Activated CD8-positive, alpha-beta T cell treated with anti-CD3 and anti-CD28 coated beads for 36 hours (primary cell): Measurements from ENCODE around the gene NRXN3. TPM values are rescaled to one million over a fixed set of nuclear protein-coding genes. Genes with fewer than 3 reads are reported as not detected.

Experiments used
- ATAC-seq: fragments of 200-7000 bp; cut with Tn5 transposase; one replicate; pipeline ENCODE4 v1.10.0; 2021; ENCODE audit warnings: mild to moderate bottlenecking, moderate library complexity
- CTCF ChIA-PET: fragments of 350-600 bp; sonication (Branson Sonifier 250); formaldehyde crosslinking; loops from one replicate; lab custom pipeline; 2021; ENCODE audit warnings: antibody characterized with exemption; lab: Charles Lee
- POLR2A ChIA-PET: fragments of 350-600 bp; sonication (Branson Sonifier 250); formaldehyde crosslinking; loops from one replicate; lab custom pipeline; 2021; ENCODE audit warnings: antibody characterized with exemption; lab: Charles Lee
- DNase-seq: peaks from one replicate; pipeline ENCODE4 v3.0.0-alpha.2; 2020
- H3K27ac Mint-ChIP-seq: one replicate; pipeline ENCODE4 v1.8.0; 2021; ENCODE audit warnings: mild to moderate bottlenecking, mixed read lengths
- H3K27me3 Mint-ChIP-seq: one replicate; pipeline ENCODE4 v1.8.0; 2021; ENCODE audit warnings: mixed read lengths
- H3K36me3 Mint-ChIP-seq: one replicate; pipeline ENCODE4 v1.8.0; 2021; ENCODE audit warnings: low read depth, mixed read lengths
- H3K4me1 Mint-ChIP-seq: one replicate; pipeline ENCODE4 v1.8.0; 2021; ENCODE audit warnings: low read depth, mixed read lengths
- H3K4me3 Mint-ChIP-seq: one replicate; pipeline ENCODE4 v1.8.0; 2021; ENCODE audit warnings: mild to moderate bottlenecking, moderate library complexity, mixed read lengths
- H3K9me3 Mint-ChIP-seq: one replicate; pipeline ENCODE4 v1.8.0; 2021; ENCODE audit warnings: mixed read lengths
- CTCF ChIP-seq: fragments of 200-600 bp; IDR thresholded peaks from one replicate; pipeline ENCODE4 v1.8.0; 2022; ENCODE audit warnings: antibody characterized with exemption, mild to moderate bottlenecking
- intact Hi-C: fragments of 100-400 bp; cut with micrococcal nuclease; formaldehyde crosslinking; loops from one replicate; pipeline ENCODE4 v1.10.0; 2022
- total RNA-seq, 2 experiments: library from RNA; stranded (reverse); gene quantifications; one replicate each; pipeline ENCODE4 v1.2.3, GENCODE V29; 2021

Gene NRXN3
- total RNA-seq, 2 experiments from 2014 or later, result not detected

- Mint-ChIP-seq H3K27me3 (no peaks in the 10 kb centered on the region), H3K36me3 (no peaks in the 10 kb centered on the region), H3K4me3 (no peak overlapping the region), H3K27ac (no peak overlapping the region), H3K4me1 (no peaks in the 10 kb centered on the region), H3K9me3 (no peaks in the 10 kb centered on the region)
- ATAC-seq, result no peak
- no peak for DNase-seq
- CTCF ChIA-PET, result no interaction called here
- no peak for TF ChIP-seq CTCF
- POLR2A ChIA-PET, result no interaction called here
- intact Hi-C loops, result no loop called here
These were observed 1023.7 kb downstream of the NRXN3 start for GRCh38 chr14:79193689-79194477.

- H3K27ac Mint-ChIP-seq, result no peak overlapping the region
These were observed 1026.0 kb downstream of the NRXN3 start for GRCh38 chr14:79196216-79196615.

GRCh38 chr14:79197516-79197915 lies 1027.3 kb downstream of the NRXN3 start:
- intact Hi-C loops, result no loop called here
- H3K9me3 Mint-ChIP-seq, result peaks cover 2% of the 10 kb centered on the region
- POLR2A ChIA-PET, result no interaction called here
- ATAC-seq, result no peak
- H3K4me1 Mint-ChIP-seq, result no peaks in the 10 kb centered on the region
- H3K27me3 Mint-ChIP-seq, result no peaks in the 10 kb centered on the region
- H3K27ac Mint-ChIP-seq, result no peak overlapping the region
- DNase-seq, result no peak
- H3K36me3 Mint-ChIP-seq, result no peaks in the 10 kb centered on the region
- no peak for TF ChIP-seq CTCF
- H3K4me3 Mint-ChIP-seq, result no peak overlapping the region
- CTCF ChIA-PET, result no interaction called here

More at GRCh38 chr14:79196216-79196615, 1026.0 kb downstream of the NRXN3 start:
- no peak for TF ChIP-seq CTCF
- CTCF ChIA-PET, result no interaction called here
- H3K36me3 Mint-ChIP-seq, result no peaks in the 10 kb centered on the region
- POLR2A ChIA-PET, result interaction anchor here (0.5 kb wide), 1 partner anchor 503 kb away, joined by 3 read pairs; no protein-coding TSS in a partner anchor
- H3K4me1 Mint-ChIP-seq, result no peaks in the 10 kb centered on the region
- no peak overlapping the region for H3K4me3 Mint-ChIP-seq
- ATAC-seq, result no peak
- no peaks in the 10 kb centered on the region for H3K27me3 Mint-ChIP-seq
- DNase-seq, result no peak
- H3K9me3 Mint-ChIP-seq, result peaks cover 2% of the 10 kb centered on the region
- intact Hi-C loops, result no loop called here

GRCh38 chr14:79199217-79199616 lies 1029.0 kb downstream of the NRXN3 start:
- no peak for ATAC-seq
- Mint-ChIP-seq H3K27ac (no peak overlapping the region), H3K27me3 (no peaks in the 10 kb centered on the region), H3K36me3 (no peaks in the 10 kb centered on the region), H3K9me3 (peaks cover 2% of the 10 kb centered on the region), H3K4me1 (no peaks in the 10 kb centered on the region), H3K4me3 (no peak overlapping the region)
- intact Hi-C loops, result no loop called here
- TF ChIP-seq CTCF, result no peak
- CTCF ChIA-PET, result no interaction called here
- POLR2A ChIA-PET, result no interaction called here
- DNase-seq, result no peak

DNA sequence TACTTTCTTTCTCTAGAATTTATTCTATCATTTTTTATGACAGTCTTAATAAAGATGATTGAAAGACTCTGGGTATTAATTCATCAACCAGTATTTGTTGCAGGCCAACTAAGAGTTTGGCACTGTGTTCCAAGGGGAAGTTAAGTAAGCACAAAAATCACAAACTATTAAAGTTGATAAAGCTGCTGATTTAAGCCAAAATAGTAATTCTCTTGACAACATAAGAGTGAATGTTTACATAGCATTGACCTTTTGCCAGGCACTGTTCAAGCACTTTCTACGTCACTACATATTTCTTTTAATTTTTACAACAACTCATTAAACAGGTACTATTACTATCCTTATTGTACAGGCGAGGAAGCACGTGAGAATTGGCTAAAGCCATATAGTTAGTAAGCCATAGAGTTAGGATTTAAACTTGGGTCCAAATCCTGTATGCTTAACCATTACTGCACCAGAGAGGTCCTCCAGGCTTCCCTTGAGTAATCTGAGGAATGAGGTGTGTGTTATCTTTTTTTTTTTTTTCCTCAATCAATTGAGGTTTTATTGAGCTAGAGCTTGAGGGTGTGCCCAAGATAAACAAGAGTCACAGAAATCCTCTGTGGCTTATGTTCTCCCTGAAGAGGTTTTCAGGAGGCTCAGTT lies 1031.5 kb downstream of the NRXN3 start:
- Mint-ChIP-seq H3K4me1 (no peaks in the 10 kb centered on the region), H3K4me3 (no peak overlapping the region), H3K9me3 (peaks cover 2% of the 10 kb centered on the region), H3K27me3 (no peaks in the 10 kb centered on the region), H3K36me3 (no peaks in the 10 kb centered on the region), H3K27ac (no peak overlapping the region)
- TF ChIP-seq CTCF, result no peak
- POLR2A ChIA-PET, result no interaction called here
- DNase-seq, result no peak
- CTCF ChIA-PET, result no interaction called here
- ATAC-seq, result no peak
- intact Hi-C loops, result no loop called here
